ENCODE measurements around the gene NUDT3.
"Not testable (repeated sequence)": the region's sequence is repeated elsewhere in the genome, so short reads cannot be mapped to it uniquely, and the experiment has no call there.

Gene NUDT3

DNA sequence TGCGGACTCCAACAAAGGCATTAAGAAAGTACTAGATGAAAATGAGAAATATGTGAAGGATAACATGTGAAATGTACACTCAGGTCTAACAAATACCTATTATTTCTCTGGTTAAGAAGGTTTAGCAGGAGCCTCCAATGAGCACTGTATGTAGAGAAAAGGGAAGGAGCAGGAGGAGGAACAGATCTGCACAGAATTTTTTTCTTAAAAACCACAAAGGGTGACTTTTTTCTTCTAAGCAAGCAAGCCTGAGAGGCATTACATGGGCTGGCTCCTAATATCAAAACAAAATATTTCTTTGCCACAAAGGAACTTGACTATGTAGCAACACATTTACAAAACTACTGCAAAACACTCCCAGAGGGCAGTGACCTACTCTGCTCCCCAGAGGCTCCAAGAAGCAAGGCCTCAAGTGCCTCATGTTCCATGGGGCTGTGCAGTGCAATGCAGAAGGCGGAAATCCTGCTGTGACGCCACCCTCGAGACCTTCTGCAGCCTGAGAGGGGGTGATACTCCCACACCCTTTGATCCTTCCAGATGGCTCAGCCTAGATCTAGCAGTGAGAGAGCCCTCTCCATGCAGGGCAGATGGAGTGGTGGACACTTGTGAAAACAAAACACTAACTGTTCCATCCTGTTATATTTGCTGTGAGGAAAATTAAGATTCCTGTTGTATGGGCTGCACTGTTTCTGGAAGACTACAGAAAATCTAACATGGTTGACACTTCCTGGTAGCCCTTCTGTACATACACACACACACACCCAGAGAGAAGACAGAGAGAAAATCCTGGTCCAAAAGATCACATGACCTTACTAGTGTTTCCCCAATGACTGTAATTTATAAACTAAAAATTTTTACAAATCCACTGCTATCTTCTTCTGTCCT is 107.7 kb downstream of the NUDT3 start:
- peak; percentile 8 for DNase-seq

DNA sequence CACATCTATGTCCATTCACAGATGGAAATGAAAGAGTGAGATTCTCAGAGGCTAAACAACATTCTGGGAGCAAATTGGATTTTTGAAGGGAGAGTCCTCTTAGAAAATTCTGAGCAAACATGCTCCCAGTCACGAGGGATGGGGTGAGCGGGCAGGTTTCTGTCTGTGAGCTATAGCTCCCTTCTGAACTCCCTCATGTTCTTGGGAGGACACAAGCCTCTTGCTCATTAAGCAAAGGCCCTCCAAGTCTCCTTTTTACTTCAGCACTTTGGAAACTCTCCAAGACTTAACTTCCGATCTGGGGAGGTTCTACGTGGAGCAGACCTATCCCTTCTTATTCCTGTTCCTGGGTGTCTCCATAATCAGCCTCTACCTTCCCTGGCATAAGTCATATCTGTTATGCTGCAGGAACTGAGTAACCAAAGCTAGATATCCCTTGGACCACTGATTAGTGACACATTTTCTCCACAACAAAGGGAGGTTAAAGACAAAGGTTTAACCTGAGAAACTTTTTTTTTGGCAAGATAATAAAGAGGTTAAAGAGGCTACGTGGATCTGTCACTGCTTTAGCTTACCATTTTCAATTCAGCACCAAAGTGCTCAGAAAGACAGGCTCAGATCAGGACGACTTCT is 110.7 kb downstream of the NUDT3 start:
- no peak for DNase-seq

DNA sequence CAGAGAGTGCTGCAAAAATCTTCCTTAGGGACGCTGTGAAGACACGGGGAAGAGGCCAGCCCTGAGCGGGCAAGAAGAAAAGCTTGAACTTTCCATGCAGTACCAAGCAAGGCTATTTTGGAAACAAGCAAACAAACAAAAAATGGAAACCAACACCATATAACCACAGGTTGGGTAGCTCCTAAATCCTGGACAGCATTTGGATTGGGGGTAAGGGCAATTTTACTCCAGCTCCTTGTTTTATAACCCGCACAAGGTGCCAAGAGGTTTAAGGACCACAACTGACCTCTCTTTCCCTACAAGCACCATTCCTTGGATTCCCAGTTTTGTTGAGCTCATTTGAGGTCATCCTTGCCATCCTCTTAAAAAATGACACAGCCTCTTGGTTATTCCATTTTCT is 112.3 kb downstream of the NUDT3 start:
- DNase-seq: no peak

DNA sequence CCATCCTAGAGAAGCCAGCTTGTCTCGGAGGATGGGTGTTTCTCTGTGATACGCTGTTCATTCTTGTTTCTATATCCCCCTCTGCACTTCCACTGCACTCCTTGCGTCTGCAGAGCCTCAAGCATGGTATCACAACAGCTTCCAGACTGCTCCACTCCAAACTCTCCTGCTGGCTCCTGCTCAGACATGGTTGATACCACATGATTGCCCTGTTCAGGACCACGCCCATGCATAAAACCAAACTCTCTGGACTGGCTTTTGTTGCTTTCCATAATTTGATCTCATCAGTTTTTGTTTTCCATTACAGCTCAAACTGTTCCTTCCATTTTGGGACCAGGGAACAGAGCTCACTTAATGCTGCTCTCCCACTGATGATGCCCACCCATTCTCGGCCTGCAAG is 113.6 kb downstream of the NUDT3 start:
- no peak for DNase-seq

DNA sequence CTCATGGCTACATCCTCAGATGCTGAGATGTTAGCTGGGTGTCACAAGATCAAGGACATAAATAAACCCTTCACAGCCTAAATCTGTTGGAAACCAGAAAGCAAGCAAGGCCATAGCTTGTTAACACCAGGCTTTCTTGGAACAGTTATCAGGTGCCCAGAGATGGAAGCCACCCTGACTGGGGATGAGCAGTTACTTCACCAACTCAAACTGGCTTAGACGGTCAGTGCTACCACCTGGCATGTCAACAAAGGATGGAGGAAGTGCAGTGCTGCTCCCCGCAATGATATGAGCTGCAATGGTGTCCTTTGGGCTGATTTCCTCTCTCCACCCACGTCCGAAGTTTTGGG is 114.7 kb downstream of the NUDT3 start:
- DNase-seq: no peak

DNA sequence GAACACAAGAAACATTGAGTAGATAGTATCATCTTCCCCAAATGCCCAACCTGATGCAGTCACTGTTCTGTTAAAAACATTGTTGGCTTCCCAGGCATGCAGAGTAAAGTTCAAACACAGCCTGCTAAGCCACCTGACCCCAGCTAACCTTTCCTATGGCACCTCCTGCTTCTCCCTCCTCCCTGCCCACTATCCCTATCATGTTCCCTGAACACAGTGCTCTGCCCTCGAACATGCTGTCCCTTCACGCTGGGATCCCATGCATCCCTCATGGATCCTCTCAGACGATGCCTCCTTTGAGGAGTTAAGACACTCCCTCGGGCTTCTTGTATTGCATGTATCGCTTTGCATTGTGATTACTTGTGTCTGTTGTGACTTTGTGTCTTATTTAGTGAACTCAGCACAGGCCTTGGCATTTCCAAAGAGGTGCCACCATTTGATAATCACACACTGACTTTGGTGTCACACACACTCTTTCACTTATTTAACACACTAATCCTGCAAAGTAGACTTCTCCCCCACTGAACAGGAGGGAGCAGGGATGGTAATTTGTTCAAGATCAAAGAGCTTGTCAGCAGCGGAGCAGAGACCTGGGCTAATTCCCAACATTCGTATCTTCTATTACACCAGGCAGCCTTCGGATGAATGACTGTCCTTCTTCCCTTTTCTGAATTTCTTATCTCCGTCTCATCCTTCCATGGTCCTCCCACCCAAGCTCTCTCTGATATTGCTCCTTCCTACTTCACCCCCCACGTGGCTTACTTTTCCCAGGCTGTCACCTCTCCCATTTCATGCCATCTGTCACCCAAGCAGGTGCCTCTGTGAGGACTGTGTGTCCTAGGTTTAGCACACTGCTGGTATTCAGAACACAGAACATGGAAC is 115.3 kb downstream of the NUDT3 start:
- DNase-seq: no peak

DNA sequence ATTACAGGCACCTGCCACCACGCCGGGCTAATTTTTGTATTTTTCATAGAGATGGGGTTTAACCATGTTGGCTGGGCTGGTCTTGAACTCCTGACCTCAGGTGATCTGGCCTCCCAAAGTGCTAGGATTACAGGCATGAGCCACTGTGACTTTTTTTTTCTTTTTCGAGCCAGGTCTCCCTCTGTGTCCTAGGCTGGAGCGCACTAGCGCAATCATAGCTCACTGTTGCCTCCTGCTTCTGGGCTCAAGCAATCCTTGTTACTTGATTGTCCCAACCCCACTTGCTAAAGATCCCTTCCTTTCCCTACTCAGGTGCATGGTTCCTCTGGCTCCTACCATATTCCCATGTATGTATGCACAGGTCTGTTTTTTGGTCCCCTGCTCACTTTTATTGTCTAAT is 116.3 kb downstream of the NUDT3 start:
- no peak for DNase-seq

DNA sequence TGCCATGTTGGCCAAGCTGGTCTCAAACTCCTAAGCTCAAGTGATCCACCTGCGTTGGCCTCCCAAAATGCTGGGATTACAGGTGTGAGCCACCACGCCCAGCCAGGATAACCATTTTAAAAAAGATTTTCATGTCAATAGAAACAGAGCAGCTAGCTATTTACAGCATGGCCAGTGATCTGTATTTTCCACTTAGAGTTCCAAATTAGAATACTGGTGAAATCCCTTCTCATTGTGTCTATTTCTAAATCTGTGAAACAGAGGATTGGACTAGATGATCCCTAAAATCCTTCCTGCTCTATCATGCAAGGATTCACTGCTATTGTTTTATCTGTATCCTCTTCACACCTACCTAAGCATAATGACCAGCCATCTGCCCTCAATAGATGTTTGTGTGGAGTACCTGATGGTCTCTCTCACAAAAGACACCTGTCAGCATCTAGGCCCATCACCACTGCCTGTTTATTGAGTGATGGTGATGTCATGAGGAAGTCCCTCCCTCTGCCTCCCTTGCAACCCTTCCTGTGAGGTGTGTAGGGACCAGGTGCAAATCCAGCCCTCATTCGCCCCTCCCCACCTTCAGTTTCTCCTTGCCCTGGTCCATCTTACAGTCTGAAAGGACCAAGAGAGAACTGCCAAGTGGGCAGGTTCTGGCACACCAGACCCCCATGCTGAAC is 117.2 kb downstream of the NUDT3 start:
- no peak for DNase-seq

DNA sequence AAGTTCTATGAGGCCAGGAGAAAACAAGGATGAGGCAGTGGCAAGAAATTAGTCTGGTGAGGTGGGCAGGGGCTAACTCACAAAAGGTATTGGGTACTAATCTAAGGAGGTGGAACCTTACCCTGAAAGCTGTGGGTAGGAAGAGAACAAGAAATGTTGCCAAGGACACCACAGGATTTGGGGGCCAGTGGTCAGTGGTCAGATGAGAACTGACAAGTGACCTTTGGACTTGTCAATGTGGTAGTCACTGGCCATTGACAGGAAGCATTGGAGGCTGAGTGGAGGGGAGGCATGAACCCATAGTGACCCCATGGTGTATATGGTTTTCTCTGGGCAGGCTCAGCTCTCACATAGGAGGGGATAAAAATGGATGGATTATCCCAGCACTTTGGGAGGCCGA is 118.3 kb downstream of the NUDT3 start:
- DNase-seq: no peak

DNA sequence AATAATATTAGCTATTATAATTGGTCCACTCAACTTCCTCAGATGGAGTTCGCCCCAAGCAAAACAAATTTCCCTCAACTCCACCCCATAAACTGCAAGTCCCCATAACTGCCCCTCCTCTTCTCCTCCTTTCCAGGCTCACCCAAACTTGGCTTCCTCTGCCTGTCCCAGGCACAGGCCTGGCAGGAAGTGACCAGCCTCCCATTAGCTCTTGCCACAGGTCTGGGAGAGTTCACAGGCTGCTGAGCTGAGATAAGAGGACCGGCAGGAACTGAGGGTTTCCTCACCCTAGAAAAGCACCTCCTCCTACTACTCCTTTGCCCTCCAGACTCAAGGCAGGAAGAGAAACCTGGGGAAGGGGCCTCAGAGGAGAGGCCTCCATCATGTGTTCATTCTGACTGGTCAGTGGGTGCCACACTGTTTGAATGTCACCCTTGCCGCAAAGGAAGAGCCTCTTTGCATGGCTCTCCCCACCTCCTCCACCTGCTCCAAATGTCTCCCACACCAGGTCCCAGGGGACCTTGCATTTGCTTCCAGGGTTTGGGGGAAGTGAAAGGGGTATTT is 119.1 kb downstream of the NUDT3 start:
- no peak for DNase-seq

DNA sequence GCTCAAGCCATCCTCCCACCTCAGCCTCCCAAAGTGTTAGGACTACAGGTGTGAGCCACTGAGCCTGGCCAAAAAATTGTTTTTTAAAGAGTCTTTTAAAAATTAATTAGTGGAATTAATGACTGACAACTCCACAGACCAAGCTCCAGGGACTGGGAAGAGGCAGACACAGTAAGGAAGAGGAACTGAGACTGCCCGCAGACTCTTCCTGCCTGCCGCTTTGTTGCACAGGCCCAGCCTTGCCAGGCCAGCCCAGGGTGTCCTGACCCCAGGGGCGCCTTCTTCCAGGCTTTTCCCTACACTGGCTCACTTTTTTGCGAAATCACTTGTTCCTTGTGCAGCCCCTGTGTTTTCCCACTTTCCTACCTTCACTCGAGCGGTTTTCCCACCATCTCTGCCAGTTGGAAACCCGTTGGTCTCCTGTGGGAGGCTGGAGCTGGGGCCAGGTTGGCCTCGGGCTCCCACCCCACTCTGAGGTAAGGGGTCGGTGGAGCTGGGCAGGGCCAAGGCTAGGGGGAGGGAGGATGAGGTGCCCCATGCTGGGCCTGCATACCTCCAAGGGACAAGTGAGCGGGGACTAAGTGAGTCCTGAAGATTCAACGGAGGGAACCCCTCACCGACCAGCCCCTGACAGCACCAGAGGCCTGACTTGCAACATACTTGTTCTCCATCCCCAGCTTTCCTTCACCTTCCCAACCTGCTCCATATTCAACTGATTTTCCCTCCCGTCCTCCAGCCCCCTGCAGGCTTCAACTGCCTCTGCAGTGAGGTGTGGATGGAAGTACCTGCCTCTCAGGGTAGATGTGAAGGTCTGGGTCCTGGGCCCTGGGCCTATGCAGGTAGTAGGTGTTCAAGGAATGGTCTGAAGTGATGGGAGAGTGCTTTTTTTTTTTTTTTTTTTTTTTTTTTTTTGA is 120.2 kb downstream of the NUDT3 start:
- no peak for DNase-seq

DNA sequence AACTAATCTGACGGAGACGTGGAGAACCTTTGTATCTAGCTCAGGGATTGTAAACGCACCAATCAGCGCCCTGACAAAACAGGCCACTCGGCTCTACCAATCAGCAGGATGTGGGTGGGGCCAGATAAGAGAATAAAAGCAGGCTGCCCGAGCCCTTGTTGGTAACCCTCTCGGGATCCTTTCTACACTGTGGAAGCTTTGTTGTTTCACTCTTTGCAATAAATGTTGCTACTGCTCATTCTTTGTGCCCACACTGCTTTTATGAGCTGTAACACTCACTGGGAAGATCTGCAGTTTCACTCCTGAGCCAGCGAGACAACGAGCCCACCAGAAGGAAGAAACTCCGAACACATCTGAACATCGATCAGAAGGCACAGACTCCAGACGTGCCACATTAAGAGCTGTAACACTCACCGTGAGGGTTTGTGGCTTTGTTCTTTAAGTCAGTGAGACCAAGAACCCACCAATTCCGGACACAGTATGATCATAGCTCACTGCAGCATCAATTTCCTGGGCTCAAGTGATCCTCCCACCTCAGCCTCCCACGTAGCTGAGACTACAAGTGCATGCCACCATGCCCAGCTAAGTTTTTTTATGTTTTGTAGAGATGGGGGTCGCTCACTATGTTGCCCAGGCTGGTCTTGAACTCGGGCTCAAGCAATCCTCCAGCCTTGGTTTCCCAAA is 122.7 kb downstream of the NUDT3 start:
- DNase-seq: not testable (repeated sequence)

DNA sequence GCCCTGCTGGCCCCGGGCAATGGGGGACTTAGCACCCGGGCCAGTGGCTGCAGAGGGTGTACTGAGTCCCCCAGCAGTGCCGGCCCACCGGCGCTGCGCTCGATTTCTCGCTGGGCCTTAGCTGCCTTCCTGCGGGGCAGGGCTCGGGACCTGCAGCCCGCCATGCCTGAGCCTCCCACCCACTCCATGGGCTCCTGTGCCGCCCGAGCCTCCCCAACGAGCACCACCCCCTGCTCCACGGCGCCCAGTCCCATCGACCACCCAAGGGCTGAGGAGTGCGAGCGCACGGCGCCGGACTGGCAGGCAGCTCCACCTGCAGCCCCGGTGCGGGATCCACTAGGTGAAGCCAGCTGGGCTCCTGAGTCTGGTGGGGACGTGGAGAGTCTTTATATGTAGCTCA is 123.3 kb downstream of the NUDT3 start:
- DNase-seq: not testable (repeated sequence)

DNA sequence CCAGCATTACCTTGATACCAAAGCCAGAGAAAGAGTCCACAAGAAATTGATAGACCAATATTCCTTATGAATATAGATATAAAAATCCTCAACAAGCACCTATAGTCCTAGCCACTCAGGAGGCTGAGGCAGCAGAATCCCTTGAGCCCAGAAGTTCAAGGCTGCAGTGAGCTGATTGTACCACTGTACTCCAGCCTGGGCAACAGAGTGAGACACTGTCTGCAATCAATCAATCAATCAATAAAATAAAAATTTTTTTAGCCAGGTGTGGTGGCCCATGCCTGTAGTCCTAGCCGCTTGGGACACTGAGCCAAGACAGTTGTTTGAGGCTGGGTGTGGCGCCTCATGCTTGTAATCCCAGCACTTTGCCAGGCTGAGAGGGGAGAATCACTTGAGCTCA is 124.7 kb downstream of the NUDT3 start:
- no peak for DNase-seq

DNA sequence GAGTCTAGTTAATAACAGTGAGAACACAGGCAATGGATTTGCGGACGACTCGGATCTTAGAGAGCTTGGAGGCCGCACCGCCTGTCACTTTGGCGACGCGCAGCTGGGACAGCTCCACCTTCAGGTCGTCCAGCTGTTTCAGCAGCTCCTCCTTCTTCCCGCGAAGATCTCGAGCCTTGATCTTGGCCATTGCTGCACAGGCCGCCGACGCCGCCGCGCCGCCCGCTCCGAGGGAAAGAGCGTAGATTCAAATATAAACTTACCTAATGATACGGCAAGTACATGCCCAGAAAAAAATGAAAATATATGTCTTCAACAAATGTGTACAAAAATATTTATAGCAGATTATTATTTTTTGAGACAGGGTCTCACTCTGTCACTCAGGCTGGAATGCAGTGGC is 129.0 kb downstream of the NUDT3 start:
- DNase-seq: not testable (repeated sequence)

DNA sequence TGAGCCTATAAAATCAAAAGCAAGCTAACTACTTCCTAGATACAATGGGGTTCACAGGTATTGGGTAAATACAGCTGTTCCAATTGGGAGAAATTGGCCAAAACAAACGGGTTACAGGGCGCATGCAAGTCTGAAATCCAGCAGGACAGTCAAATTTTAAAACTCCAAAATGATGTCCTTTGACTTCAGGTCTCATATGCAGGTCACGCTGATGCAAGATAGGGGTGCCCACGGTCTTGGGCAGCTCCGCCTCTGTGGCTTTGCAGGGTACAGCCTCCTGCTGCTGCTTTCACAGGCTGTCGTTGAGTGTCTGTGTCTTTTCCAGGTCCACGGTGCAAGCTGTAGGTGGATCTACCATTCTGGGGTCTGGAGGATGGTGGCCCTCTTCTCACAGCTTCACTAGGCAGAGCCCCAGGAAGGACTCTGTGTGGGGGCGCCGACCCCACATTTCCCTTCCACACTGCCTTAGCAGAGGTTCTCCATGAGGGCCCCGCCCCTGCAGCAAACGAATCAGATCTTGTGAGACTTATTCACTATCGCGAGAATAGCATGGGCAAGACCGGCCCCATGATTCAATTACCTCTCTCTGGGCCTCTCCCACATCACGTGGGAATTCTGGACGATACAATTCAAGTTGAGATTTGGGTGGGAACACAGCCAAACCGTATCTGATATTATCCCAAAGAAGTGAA is 131.7 kb downstream of the NUDT3 start:
- DNase-seq: no peak

DNA sequence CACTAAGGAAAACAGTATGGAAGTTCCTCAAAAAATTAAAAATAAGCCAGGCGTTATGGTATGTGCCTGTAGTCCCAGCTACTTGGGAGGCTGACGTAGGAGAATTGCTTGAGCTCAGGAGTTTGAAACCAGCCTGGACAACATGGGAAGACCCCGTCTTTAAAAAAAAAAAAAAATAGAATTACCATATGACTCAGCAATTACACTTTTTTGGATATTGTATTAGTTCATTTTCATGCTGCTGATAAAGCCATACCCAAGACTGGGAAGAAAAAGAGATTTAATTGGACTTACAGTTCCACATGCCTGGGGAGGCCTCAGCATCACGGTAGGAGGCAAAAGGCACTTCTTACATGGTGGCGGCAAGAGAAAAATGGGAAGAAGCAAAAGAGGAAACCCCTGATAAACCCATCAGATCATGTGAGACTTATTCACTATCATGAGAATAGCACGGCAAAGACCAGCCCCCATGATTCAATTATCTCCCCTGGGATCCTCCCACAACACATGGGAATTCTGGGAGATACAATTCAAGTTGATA is 132.9 kb downstream of the NUDT3 start:
- no peak for DNase-seq

DNA sequence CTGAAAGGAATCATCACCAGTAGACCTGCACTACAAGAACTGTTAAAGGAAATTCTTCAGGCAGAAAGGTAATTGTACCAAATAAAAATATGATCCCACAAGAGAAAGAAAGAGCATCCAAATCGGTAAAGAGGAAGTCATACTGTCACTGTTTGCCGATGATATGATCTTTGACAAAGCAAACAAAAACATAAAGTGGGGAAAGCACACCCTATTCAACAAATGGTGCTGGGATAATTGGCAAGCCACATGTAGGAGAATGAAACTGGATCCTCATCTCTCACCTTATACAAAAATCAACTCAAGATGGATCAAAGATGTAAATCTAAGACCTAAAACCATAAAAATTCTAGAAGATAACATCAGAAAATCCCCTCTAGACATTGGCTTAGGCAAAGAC is 140.1 kb downstream of the NUDT3 start:
- DNase-seq: not testable (repeated sequence)

DNA sequence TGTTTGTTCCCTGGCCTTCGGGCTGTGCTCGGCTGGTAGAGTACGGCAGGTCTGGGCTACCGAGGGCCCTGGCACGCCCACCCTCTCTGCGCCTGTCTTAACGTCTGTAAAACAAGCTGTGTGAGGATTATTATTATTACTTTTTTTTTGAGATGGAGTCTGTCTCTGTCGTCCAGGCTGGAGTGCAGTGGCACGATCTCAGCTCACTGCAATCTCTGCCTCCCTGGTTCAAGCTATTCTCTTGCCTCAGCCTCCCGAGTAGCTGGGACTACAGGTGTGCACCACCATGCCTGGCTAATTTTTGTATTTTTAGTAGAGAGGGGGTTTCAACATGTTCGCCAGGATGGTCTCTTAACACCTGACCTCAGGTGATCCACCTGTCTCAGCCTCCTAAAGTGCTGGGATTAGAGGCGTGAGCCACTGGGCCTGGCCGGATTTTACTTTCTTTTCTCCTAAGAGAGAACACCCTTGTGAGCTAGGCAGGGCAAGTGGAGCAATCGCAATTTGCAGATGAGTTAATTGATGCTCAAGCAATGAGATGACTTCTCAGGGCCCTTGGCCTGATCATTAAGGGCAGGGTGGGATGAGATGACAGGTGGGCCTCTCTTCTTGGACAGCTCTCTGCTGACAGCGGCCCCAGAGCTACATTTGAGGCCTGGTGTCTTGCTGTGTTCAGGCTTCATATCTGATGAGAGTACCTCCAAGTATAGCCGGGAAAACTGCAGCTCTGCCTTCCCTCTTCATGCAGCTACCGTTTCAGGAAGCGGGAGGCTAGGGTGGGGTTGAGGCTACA is 142.8 kb downstream of the NUDT3 start:
- DNase-seq: no peak
